H1 (cell line): ENCODE results near the gene CADM2. TPM values are rescaled to one million over a fixed set of nuclear protein-coding genes. Genes with fewer than 3 reads are reported as not detected.

Source experiments
- SP4 ChIP-seq: IDR thresholded peaks from 2 replicates; pipeline ENCODE4 v1.6.1; 2012; ENCODE audit warnings: low read length, inconsistent platforms
- TCF12 ChIP-seq: IDR thresholded peaks from 2 replicates; pipeline ENCODE4 v1.6.1; 2011; ENCODE audit warnings: low read depth, mild to moderate bottlenecking, low read length
- polyA plus RNA-seq, 7 experiments: library from polyadenylated mRNA; depleted of rRNA in 3 of 7; stranded (reverse) in 5 of 7; unstranded in 2 of 7; fragments of >200 nt in 5 of 7; fragments of 200-250 nt in 2 of 7; gene quantifications; 1 replicate in 5 of 7; 2 replicates in 1 of 7; 4 replicates in 1 of 7; pipeline versions ENCODE4 v1.2.1 to v1.2.3, GENCODE V29; 2011 to 2013; ENCODE audit warnings: missing spikeins in 2 of 7, mixed read lengths in 2 of 7
- total RNA-seq: library from RNA; stranded (reverse); fragmentation: NEBNext Ultra II Directional; extraction: Animal tissue kit (Norgen Biotek cat#: 25700); gene quantifications from 2 replicates; pipeline ENCODE4 v1.2.1, GENCODE V29; 2021
- TF ChIP-seq, protein P1 (sequence below): IDR thresholded peaks from 2 replicates; pipeline ENCODE4 v1.6.1; 2012; ENCODE audit warnings: low read length, inconsistent platforms

Gene CADM2
- total and polyA plus RNA-seq, 2 of the 8 experiments (the other 6 are each of a cell fraction or from before 2014, with no cell fraction given), result 14.9 to 20.9 TPM

DNA sequence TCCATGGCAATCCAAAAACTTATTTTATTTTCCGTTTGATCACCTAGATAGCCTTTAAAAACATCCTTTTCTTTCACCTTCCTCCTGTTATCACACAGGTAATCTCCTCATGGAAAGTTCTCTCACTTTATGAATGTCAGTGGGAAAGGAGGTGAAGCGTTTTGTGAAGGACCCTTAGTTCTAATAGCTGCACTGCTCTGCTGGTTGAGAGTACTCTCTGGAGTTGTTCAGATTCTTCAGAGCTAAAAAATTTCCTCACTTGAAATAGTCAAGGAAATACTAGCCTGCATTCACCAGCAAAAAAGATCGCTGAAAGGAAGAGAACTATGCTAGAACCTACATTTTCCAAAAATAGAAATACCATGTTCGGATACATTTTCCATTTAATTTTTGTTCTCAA, 1097.2 kb downstream of the CADM2 start (continued):
- TF ChIP-seq, protein P1, sequence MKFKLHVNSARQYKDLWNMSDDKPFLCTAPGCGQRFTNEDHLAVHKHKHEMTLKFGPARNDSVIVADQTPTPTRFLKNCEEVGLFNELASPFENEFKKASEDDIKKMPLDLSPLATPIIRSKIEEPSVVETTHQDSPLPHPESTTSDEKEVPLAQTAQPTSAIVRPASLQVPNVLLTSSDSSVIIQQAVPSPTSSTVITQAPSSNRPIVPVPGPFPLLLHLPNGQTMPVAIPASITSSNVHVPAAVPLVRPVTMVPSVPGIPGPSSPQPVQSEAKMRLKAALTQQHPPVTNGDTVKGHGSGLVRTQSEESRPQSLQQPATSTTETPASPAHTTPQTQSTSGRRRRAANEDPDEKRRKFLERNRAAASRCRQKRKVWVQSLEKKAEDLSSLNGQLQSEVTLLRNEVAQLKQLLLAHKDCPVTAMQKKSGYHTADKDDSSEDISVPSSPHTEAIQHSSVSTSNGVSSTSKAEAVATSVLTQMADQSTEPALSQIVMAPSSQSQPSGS, result no peak
- TF ChIP-seq TCF12 (no peak), SP4 (no peak)
